ENCODE data around the gene TAB2. TPM values are rescaled to one million over a fixed set of nuclear protein-coding genes. Genes with fewer than 3 reads are reported as not detected.

TAB2 gene
- total and polyA plus RNA-seq, 2 of the 8 experiments (the other 6 are each of a cell fraction or from before 2014, with no cell fraction given) = 40.4 to 63.0 TPM

- ChIA-PET POLR2A (ENCODE audit: partially characterized antibody) (interaction anchor here (0.6 kb wide), 2 partner anchors 146 to 868 kb away, joined by 3 to 4 read pairs; no protein-coding TSS in a partner anchor), CTCF (ENCODE audit: partially characterized antibody) (interaction anchor here (0.6 to 2.2 kb wide), 8 partner anchors 8 to 400 kb away, joined by 3 to 5 read pairs (median 4); no protein-coding TSS in a partner anchor)
- no peak overlapping the region for H4K5ac ChIP-seq (ENCODE audit: insufficient read length, low read depth, low read length)
- H3K23ac ChIP-seq (ENCODE audit: insufficient read length) = no peak overlapping the region
- no peak overlapping the region for H3K4ac ChIP-seq (replicated peaks; ENCODE audit: insufficient read length, low read depth, low read length)
- H2AK5ac ChIP-seq (ENCODE audit: low read depth, low read length) = no peak overlapping the region
- H4K20me1 ChIP-seq (replicated peaks in 1 of 2; ENCODE audit: control insufficient read depth in 1 of 2, insufficient read depth in 2 of 2, low read length in 2 of 2) = no peaks in the 10 kb centered on the region
- H3K56ac ChIP-seq (replicated peaks; ENCODE audit: insufficient read length, low read depth, low read length) = no peak overlapping the region
- H2AFZ ChIP-seq (ENCODE audit: low read length) = no peak overlapping the region
- H2BK120ac ChIP-seq (replicated peaks; ENCODE audit: low read depth, low read length) = no peak overlapping the region
- H4K8ac ChIP-seq (ENCODE audit: extremely low read depth, insufficient read depth, low read length) = no peak overlapping the region
- WGBS, 2 experiments (ENCODE audit: extremely low coverage in 1 of 2, insufficient coverage in 1 of 2, insufficient read length in 1 of 2, insufficient replicate concordance in 2 of 2, low coverage in 1 of 2, low lambda C conversion rate in 2 of 2, missing lambda C conversion rate in 1 of 2) = 93% methylated on average over 4 of the region's 4 CpGs; no CpG with 5 or more reads in 1 of the 2 experiments
- TF ChIP-seq KDM4A (IDR thresholded peaks at IDR 0.05; ENCODE audit: low read depth, low read length, severe bottlenecking) = no peak
- TF ChIP-seq POLR2A (IDR thresholded peaks at IDR 0.05; ENCODE audit: control extremely low read depth in 1 of 2, low read depth in 2 of 2, low read length in 2 of 2) = no peak
- TF ChIP-seq EP300 (IDR thresholded peaks at IDR 0.05; ENCODE audit: borderline replicate concordance in 1 of 2, low read depth in 2 of 2, low read length in 2 of 2) = no peak
- TF ChIP-seq KDM1A (IDR thresholded peaks at IDR 0.05; ENCODE audit: borderline replicate concordance, low read length) = no peak
- no peak for TF ChIP-seq TBP (IDR thresholded peaks at IDR 0.05; ENCODE audit: low read depth, low read length)
- TF ChIP-seq CHD2 (IDR thresholded peaks at IDR 0.05; ENCODE audit: low read length) = no peak
- no peak for TF ChIP-seq RAD21 (IDR thresholded peaks at IDR 0.05 in 1 of 2, conservative IDR thresholded peaks at IDR 0.05 in 1 of 2; ENCODE audit: low read depth in 2 of 2, low read length in 2 of 2)
- no peak for TF ChIP-seq SP4 (IDR thresholded peaks at IDR 0.05; ENCODE audit: low read length)
- TF ChIP-seq MAFK (IDR thresholded peaks at IDR 0.05; ENCODE audit: low read depth, low read length) = no peak
- TF ChIP-seq BACH1 (IDR thresholded peaks at IDR 0.05; ENCODE audit: low read length) = no peak
- H2BK20ac ChIP-seq (ENCODE audit: low read length) = no peak overlapping the region
- no peaks in the 10 kb centered on the region for H3K9me3 ChIP-seq (ENCODE audit: insufficient read depth in 2 of 2, low read depth in 1 of 2, low read length in 1 of 2)
- H4K91ac ChIP-seq (replicated peaks; ENCODE audit: insufficient read length, low read length) = no peak overlapping the region
- no peak overlapping the region for H2BK12ac ChIP-seq (ENCODE audit: low read depth, low read length)
- H3K27ac ChIP-seq (ENCODE audit: low read depth, low read length) = no peak overlapping the region
- H3K23me2 ChIP-seq (ENCODE audit: low read depth, low read length) = no peaks in the 10 kb centered on the region
- no peaks in the 10 kb centered on the region for H3K79me1 ChIP-seq (ENCODE audit: low read depth, low read length)
- H3K27me3 ChIP-seq (replicated peaks in 1 of 4; ENCODE audit: control insufficient read depth in 3 of 4, extremely low read depth in 1 of 4, insufficient read depth in 3 of 4, low read length in 3 of 4) = no peaks in the 10 kb centered on the region
- H3K14ac ChIP-seq (ENCODE audit: insufficient read length) = no peak overlapping the region
- H3K4me2 ChIP-seq (ENCODE audit: insufficient read depth in 1 of 2, low read depth in 2 of 2, low read length in 2 of 2) = no peak overlapping the region
- H3K36me3 ChIP-seq (ENCODE audit: control insufficient read depth in 2 of 4, insufficient read depth in 4 of 4, low read length in 3 of 4) = no peaks in the 10 kb centered on the region
- H3K9ac ChIP-seq (replicated peaks in 1 of 4; ENCODE audit: extremely low read depth in 1 of 4, low read depth in 3 of 4, low read length in 3 of 4) = no peak overlapping the region
- H3K4me1 ChIP-seq (replicated peaks in 1 of 4; ENCODE audit: control insufficient read depth in 3 of 4, insufficient read depth in 4 of 4, low read length in 3 of 4) = peaks cover 3 to 7% (median 5%) of the 10 kb centered on the region in 4 experiments; a peak in 6 of 7 replicates
- H3K18ac ChIP-seq (ENCODE audit: extremely low read depth, low read length) = no peak overlapping the region
- H3K79me2 ChIP-seq (ENCODE audit: control insufficient read depth in 1 of 2, insufficient read depth in 2 of 2, low read length in 2 of 2) = no peaks in the 10 kb centered on the region
- H2BK15ac ChIP-seq (ENCODE audit: low read length) = no peak overlapping the region
- no peak overlapping the region for H2BK5ac ChIP-seq (ENCODE audit: low read depth, low read length)
- FAIRE-seq (no peak), DNase-seq (ENCODE audit: low read depth in 1 of 2, low spot score in 2 of 2) (peak in 1 of 2 experiments; percentile 32)
- H3K4me3 ChIP-seq (ENCODE audit: extremely low read depth in 1 of 4, insufficient read depth in 2 of 4, low read depth in 3 of 4, low read length in 4 of 4) = no peak overlapping the region
Measured at GRCh38 chr6:149428606-149429005, 111.1 kb downstream of the TAB2 start.
